K562 (cell line): ENCODE results near the gene FADS6. TPM values are rescaled to one million over a fixed set of nuclear protein-coding genes. Genes with fewer than 3 reads are reported as not detected.

Experiments
- BACH1 ChIP-seq: fragments of 200-800 bp; sonication (Bioruptor generic); IDR thresholded peaks from 2 replicates; pipeline ENCODE4 v1.6.1; 2016; ENCODE audit warnings: missing genetic modification characterization, missing compliant biosample characterization
- CBFA2T2 ChIP-seq: fragments of 450-650 bp; conservative IDR thresholded peaks from 2 replicates; pipeline ENCODE4 v1.6.1; 2017; ENCODE audit warnings: mild to moderate bottlenecking
- ELF1 ChIP-seq: fragments of 200-800 bp; sonication (Bioruptor generic); IDR thresholded peaks from 2 replicates; pipeline ENCODE4 v1.6.1; 2016; ENCODE audit warnings: missing genetic modification characterization, missing compliant biosample characterization
- ETV1 ChIP-seq: fragments of 450-650 bp; conservative IDR thresholded peaks from 2 replicates; pipeline ENCODE4 v1.6.1; 2016; ENCODE audit warnings: missing genetic modification characterization, control low read depth, low read depth, missing compliant biosample characterization
- ETV6 ChIP-seq, 3 experiments: fragments of 150-350 bp in 1 of 3; sonication (generic) in 1 of 3; formaldehyde crosslinking in 1 of 3; IDR thresholded peaks; 2 replicates each; pipeline versions ENCODE4 v1.6.1 to v1.8.0; 2014 to 2022; ENCODE audit warnings: borderline replicate concordance in 2 of 3, low read depth in 2 of 3, antibody characterized with exemption in 1 of 3, low read length in 1 of 3, mild to moderate bottlenecking in 1 of 3, missing genetic modification reagents in 1 of 3
- GATA2 ChIP-seq: sonication (generic); formaldehyde crosslinking; IDR thresholded peaks from 2 replicates; pipeline ENCODE4 v1.4.0; 2020; ENCODE audit warnings: mild to moderate bottlenecking, missing genetic modification reagents
- KDM2B ChIP-seq: fragments of 250-450 bp; sonication (Bioruptor Pico); IDR thresholded peaks from 2 replicates; pipeline ENCODE4 v1.8.0; 2021; ENCODE audit warnings: mild to moderate bottlenecking, moderate library complexity
- NR2C2 ChIP-seq, 2 experiments: fragments of 200-800 bp in 1 of 2; sonication (Bioruptor generic) in 1 of 2; sonication (generic) in 1 of 2; formaldehyde crosslinking in 1 of 2; IDR thresholded peaks; 2 replicates each; pipeline versions ENCODE4 v1.6.1 to v1.8.0; 2016 to 2022; ENCODE audit warnings: mild to moderate bottlenecking in 1 of 2, missing compliant biosample characterization in 1 of 2, missing genetic modification characterization in 1 of 2, missing genetic modification reagents in 1 of 2
- NRF1 ChIP-seq, 2 experiments: fragments of 450-650 bp; IDR thresholded peaks in 1 of 2; conservative IDR thresholded peaks in 1 of 2; 2 replicates each; pipeline ENCODE4 v1.6.1; 2014; ENCODE audit warnings: mild to moderate bottlenecking in 2 of 2
- PTTG1 ChIP-seq: fragments of 450-650 bp; IDR thresholded peaks from 2 replicates; pipeline ENCODE4 v1.6.1; 2016; ENCODE audit warnings: low read depth, mild to moderate bottlenecking, missing genetic modification characterization, missing compliant biosample characterization
- RBBP5 ChIP-seq: fragments of 200-600 bp; sonication (generic); IDR thresholded peaks from 2 replicates; pipeline ENCODE4 v1.6.1; 2012; ENCODE audit warnings: borderline replicate concordance, mild to moderate bottlenecking, low read length, control low read depth, inconsistent platforms; ENCODE audit not compliant: insufficient read depth, poor library complexity, severe bottlenecking
- RFX1 ChIP-seq: fragments of 450-650 bp; IDR thresholded peaks from 2 replicates; pipeline ENCODE4 v1.6.1; 2016; ENCODE audit warnings: mild to moderate bottlenecking, moderate library complexity
- SMARCC2 ChIP-seq: fragments of 450-650 bp; IDR thresholded peaks from 2 replicates; pipeline ENCODE4 v1.6.1; 2017; ENCODE audit warnings: antibody characterized with exemption, moderate library complexity, mild to moderate bottlenecking, low read depth
- SMARCE1 ChIP-seq: fragments of 450-650 bp; IDR thresholded peaks from 2 replicates; pipeline ENCODE4 v1.7.1; 2016; ENCODE audit warnings: mild to moderate bottlenecking
- ZBTB1 ChIP-seq: sonication (generic); formaldehyde crosslinking; IDR thresholded peaks from 2 replicates; pipeline ENCODE4 v1.8.1; 2023; ENCODE audit warnings: missing genetic modification reagents, low read depth, mild to moderate bottlenecking, borderline replicate concordance
- ZNF175 ChIP-seq: fragments of 200-800 bp; sonication (Bioruptor generic); IDR thresholded peaks from 2 replicates; pipeline ENCODE4 v1.6.1; 2016; ENCODE audit warnings: low read depth, mild to moderate bottlenecking, missing genetic modification characterization, missing compliant biosample characterization
- ZNF551 ChIP-seq: fragments of 250-450 bp; sonication (Bioruptor Pico); IDR thresholded peaks from 2 replicates; pipeline ENCODE4 v1.5.0; 2021; ENCODE audit warnings: mild to moderate bottlenecking, moderate library complexity
- polyA plus RNA-seq, 8 experiments: library from polyadenylated mRNA; depleted of rRNA in 4 of 8; stranded (reverse) in 5 of 8; unstranded in 3 of 8; fragments of >200 nt; fragmentation: Nextera tagmentation in 2 of 8; fragmentation: Illumina TruSeq in 1 of 8; extraction: Ambion mirVana in 2 of 8; extraction: Trizol in 1 of 8; gene quantifications; 2 replicates each; pipeline versions ENCODE4 v1.2.1 to v1.2.3, GENCODE V29; 2011 to 2014; ENCODE audit warnings: inconsistent platforms in 1 of 8, missing spikeins in 1 of 8
- total RNA-seq, 7 experiments: library from RNA; depleted of rRNA in 6 of 7; stranded (reverse); fragments of >200 nt in 6 of 7; fragmentation: Illumina TruSeq in 2 of 7; extraction: Trizol in 2 of 7; gene quantifications; 2 replicates each; pipeline versions ENCODE4 v1.2.1 to v1.2.3, GENCODE V29; 2011 to 2021; ENCODE audit warnings: low replicate concordance in 1 of 7
- TF ChIP-seq, protein P1 (sequence below): fragments of 450-650 bp; IDR thresholded peaks from 2 replicates; pipeline ENCODE4 v1.6.1; 2014; ENCODE audit warnings: low read depth, mild to moderate bottlenecking, moderate library complexity, borderline replicate concordance
- TF ChIP-seq, protein P2 (sequence below), 2 experiments: fragments of 450-650 bp in 1 of 2; sonication (generic) in 1 of 2; formaldehyde crosslinking in 1 of 2; IDR thresholded peaks in 1 of 2; conservative IDR thresholded peaks in 1 of 2; 2 replicates each; pipeline versions ENCODE4 v1.6.1 to v1.8.1; 2016 to 2023; ENCODE audit warnings: mild to moderate bottlenecking in 2 of 2, moderate library complexity in 2 of 2, inconsistent platforms in 1 of 2, missing genetic modification reagents in 1 of 2
- TF ChIP-seq, protein P3 (sequence below): sonication (generic); formaldehyde crosslinking; IDR thresholded peaks from 2 replicates; pipeline ENCODE4 v1.9.0; 2022; ENCODE audit warnings: mild to moderate bottlenecking, missing genetic modification reagents

The FADS6 gene
- total and polyA plus RNA-seq, 9 of the 15 experiments (the other 6 are each of a cell fraction or from before 2014, with no cell fraction given): 0.18 to 0.22 TPM; not detected in 7

DNA sequence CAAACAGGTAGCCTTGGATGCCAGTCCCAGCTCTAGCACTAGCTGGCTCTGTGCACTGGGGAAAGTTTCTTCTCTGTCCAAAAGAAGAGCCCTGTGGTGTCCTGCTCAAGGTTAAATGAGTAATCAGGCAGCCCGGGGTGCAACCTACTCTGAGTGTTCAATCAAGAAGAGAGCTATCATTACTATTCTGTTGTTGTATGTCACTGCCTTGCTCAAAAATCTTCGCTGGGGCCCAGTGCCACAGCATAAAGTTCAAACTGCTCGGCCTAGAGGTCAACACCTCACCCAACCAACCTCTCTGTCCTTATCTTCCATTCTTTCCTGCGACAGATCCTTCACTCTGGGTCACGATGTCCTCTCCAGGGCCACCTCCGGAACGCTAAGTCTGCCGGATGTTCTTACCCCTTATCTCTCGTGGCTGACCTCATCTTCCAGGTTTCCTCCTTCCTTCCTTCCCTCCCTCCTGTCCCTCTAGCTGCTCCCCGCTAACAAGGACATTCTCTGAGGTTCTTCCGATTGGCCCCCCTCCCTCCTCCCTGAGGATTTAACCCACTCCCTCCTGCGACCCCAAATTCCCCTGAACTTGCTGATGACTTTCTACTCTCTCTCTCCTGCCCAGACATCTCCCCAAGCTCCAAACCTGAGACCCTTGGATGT, 25.1 kb downstream of the FADS6 start (continued):
- TF ChIP-seq, protein P1, sequence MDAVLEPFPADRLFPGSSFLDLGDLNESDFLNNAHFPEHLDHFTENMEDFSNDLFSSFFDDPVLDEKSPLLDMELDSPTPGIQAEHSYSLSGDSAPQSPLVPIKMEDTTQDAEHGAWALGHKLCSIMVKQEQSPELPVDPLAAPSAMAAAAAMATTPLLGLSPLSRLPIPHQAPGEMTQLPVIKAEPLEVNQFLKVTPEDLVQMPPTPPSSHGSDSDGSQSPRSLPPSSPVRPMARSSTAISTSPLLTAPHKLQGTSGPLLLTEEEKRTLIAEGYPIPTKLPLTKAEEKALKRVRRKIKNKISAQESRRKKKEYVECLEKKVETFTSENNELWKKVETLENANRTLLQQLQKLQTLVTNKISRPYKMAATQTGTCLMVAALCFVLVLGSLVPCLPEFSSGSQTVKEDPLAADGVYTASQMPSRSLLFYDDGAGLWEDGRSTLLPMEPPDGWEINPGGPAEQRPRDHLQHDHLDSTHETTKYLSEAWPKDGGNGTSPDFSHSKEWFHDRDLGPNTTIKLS: 0 out of 2 replicates have a peak, but pooled peaks have one; percentile 37
- TF ChIP-seq NR2C2 (CRISPR knock-in tag; IDR thresholded peaks at IDR 0.05): 0 out of 2 replicates have a peak, but pooled peaks have one; percentile 65
- TF ChIP-seq NR2C2 (tag; IDR thresholded peaks at IDR 0.05): peak; percentile 97
- 0 out of 2 replicates have a peak, but pooled peaks have one; percentile 30 for TF ChIP-seq PTTG1
- TF ChIP-seq BACH1 (tag): peak; percentile 74; the same call in 1 of the 2 replicates
- TF ChIP-seq RFX1: no peak
- no peak for TF ChIP-seq KDM2B
- TF ChIP-seq SMARCC2: peak; percentile 69; the same call in 1 of the 2 replicates
- peak in 1 of 2 experiments; percentile 85; a peak in 1 of 4 replicates for TF ChIP-seq ETV6 (IDR thresholded peaks at IDR 0.05; ENCODE audit: borderline replicate concordance in 1 of 2, low read depth in 2 of 2, low read length in 1 of 2)
- TF ChIP-seq ETV6 (CRISPR knock-in tag; IDR thresholded peaks at IDR 0.05; ENCODE audit: borderline replicate concordance): no peak
- peak; percentile 77 for TF ChIP-seq GATA2 (CRISPR knock-in tag)
- peak; percentile 26 to 46; a peak in 2 of 4 replicates for TF ChIP-seq NRF1 (conservative IDR thresholded peaks at IDR 0.05 in 1 of 2, IDR thresholded peaks at IDR 0.05 in 1 of 2)
- 0 out of 2 replicates have a peak, but pooled peaks have one; percentile 11 for TF ChIP-seq ELF1
- no peak for TF ChIP-seq RBBP5
- TF ChIP-seq ZBTB1 (CRISPR knock-in tag): no peak
- TF ChIP-seq ZNF175 (CRISPR knock-in tag): peak; percentile 83
- peak; percentile 49; the same call in 1 of the 2 replicates for TF ChIP-seq CBFA2T2
- TF ChIP-seq ZNF551: no peak
- TF ChIP-seq, protein P2, sequence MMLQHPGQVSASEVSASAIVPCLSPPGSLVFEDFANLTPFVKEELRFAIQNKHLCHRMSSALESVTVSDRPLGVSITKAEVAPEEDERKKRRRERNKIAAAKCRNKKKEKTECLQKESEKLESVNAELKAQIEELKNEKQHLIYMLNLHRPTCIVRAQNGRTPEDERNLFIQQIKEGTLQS (IDR thresholded peaks at IDR 0.05): peak; percentile 95
- TF ChIP-seq, protein P2 (CRISPR knock-in tag; conservative IDR thresholded peaks at IDR 0.05): peak; percentile 60; the same call in 1 of the 2 replicates
- TF ChIP-seq ETV1 (tag): peak; percentile 99
- TF ChIP-seq, protein P3, sequence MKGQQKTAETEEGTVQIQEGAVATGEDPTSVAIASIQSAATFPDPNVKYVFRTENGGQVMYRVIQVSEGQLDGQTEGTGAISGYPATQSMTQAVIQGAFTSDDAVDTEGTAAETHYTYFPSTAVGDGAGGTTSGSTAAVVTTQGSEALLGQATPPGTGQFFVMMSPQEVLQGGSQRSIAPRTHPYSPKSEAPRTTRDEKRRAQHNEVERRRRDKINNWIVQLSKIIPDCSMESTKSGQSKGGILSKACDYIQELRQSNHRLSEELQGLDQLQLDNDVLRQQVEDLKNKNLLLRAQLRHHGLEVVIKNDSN (CRISPR knock-in tag): peak; percentile 24; the same call in 1 of the 2 replicates
- TF ChIP-seq SMARCE1: peak; percentile 94
